NCI-H1105 (cell line): Measurements from ENCODE around the gene TGFBR2.

Source experiments
- DNase-seq: peaks from one replicate; lab custom pipeline; 2025; lab: John Stamatoyannopoulos, UW

Gene TGFBR2

GRCh38 chr3:30720586-30721313 is 114.3 kb downstream of the TGFBR2 start:
- DNase-seq, result no peak

DNA sequence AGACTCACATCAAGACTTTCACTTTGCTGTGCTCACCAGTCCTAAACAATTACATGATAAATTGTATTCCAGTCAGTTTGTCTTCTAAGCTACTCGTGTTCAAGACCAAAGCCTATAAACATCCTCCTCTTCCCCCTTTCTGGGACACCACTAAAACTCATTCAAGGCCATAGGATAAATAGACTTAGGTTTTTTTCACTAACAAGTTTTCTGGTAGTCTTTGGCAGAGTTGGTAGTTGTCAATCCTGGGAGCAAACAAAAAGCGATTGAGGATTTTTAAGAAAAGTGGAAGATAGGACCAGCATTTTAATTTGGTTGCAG is 114.9 kb downstream of the TGFBR2 start:
- no peak for DNase-seq

DNA sequence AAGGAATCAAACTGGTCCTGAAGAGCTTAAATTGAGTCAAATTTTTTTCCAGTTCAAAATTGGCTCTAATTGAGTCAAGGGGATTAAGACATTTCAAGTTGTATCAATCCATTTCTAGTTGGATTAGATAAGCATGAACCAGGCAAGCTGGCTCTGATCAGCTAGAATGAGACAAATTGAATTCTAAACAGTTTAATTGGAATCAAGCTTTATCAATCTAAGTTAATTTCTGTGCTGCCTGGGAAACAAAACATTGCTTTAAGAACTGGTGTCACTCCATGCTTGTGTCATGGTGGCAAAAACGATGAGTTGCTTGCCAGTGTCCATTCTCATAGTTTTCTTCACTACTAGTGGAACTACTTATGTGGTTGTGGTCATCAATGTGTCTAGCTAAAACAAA is 116.8 kb downstream of the TGFBR2 start:
- DNase-seq, result no peak

- DNase-seq, result no peak
These were observed 118.5 kb downstream of the TGFBR2 start for GRCh38 chr3:30724863-30725262.

GRCh38 chr3:30728143-30728542 is 121.7 kb downstream of the TGFBR2 start:
- DNase-seq, result no peak

- DNase-seq, result no peak
These were observed 123.1 kb downstream of the TGFBR2 start for GRCh38 chr3:30729512-30729911.

DNA sequence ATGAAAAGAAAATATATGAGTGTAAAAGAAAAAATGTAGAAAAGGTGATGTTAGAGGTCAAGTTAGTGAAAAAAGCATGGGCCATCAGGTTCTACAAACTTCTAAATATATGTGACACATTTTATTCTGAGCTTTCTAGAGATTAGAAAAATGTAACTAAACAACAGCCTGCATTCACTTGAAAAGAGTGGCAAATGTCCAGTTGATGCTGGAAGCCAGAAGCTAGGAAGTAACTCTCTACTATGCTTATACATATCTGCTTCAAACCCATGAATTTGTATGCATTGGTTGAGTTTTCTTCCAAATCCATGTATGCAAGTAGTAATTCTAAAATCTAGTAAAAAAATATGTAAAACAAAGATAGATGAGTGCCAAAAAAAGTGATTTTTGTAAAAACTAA is 123.5 kb downstream of the TGFBR2 start:
- DNase-seq, result no peak

GRCh38 chr3:30730967-30731366 is 124.6 kb downstream of the TGFBR2 start:
- no peak for DNase-seq

GRCh38 chr3:30733209-30733608 is 126.8 kb downstream of the TGFBR2 start:
- DNase-seq, result no peak

DNA sequence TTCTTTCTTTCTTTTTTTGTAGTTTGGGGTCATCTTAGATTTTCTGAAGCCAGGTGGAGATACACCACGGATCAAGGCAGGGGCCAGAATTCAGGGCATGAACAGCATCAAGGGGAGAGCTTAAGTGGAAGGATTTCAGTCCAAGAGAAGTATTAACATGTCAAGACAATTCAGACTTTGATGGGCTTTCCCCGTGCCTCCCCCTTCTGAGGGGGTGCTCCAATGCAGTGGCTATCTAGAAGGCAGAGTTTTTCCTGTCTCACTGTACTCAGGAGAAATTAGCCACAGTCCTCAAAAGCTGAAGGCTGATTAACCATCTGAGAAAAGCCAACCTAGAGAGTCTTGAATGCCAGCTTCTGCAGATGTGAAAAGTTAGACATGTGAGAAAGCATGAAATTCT is 127.3 kb downstream of the TGFBR2 start:
- DNase-seq, result no peak

GRCh38 chr3:30737743-30738499 is 131.5 kb downstream of the TGFBR2 start:
- DNase-seq, result no peak

DNA sequence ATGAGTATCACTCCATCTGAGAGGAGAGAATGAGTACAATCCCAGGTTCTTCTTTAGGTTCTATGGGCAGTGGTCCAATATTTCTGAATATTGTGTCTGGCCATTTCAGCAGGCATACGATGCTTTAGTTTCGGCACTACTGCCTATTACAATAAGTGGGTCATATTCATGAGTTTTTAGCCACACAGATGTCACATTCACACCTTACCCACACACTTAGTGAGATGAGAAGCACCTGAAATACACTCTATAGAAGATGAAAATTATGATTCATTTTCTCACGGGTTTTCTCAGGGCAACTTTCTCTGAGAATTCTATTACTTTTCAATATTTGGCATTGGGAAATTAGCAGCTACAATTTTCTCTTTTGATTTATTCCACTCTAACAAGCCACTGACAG is 132.2 kb downstream of the TGFBR2 start:
- DNase-seq, result no peak

- no peak for DNase-seq
These were observed 135.5 kb downstream of the TGFBR2 start for GRCh38 chr3:30741889-30742288.

DNA sequence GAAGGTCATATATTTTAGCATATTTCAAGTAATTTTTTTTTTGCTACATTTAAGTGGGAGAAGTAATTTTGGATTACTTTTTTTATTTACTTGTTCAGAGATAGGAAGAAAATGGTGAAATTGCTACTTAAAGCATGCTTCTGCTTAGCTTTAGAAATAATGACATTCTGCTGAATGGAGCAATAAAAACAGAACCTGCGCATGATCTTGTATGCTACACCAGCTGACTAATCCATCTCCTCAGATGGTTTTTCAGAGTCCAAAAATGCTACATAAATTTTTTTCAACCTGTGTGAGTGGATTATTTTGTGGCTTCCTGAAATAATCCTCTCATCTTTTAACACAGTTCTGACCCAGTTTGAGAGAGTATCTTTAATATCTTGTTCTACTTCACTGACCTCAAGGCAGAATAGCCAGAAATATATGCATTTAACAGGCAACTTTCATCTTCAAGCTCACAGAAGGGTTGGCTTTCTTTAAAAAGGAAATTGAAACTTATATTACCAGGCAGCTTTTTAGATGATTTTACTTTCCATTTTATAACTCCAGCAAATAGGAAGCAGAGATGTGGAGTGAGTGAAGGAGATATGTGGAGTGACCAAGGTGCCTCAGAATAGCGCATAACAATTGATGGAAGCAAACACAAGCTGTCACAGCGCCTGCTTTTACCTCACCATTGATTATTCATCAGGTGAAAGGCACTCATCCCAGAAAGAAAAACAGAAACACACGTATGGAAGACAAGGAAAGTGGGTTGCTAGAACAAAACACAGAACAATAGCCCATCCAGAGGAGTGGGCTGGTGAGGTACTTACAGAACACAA is 136.6 kb downstream of the TGFBR2 start:
- no peak for DNase-seq
